Activated CD8-positive, alpha-beta memory T cell treated with anti-CD3 and anti-CD28 coated beads, Interleukin-2, amount 10 ng/mL, durations not matched to agents 7 days and 5 days (primary cell): ENCODE measurements around the gene PRDM13. TPM values are rescaled to one million over a fixed set of nuclear protein-coding genes. Genes with fewer than 3 reads are reported as not detected.
"Not testable (repeated sequence)": the region's sequence is repeated elsewhere in the genome, so short reads cannot be mapped to it uniquely, and the experiment has no call there.

ENCODE experiments used
- ATAC-seq: fragments of 150-1000 bp; cut with Tn5 transposase; one replicate; pipeline ENCODE4 v1.10.0; 2021; ENCODE audit warnings: moderate library complexity
- CTCF ChIA-PET: fragments of 350-600 bp; sonication (Branson Sonifier 250); formaldehyde crosslinking; loops from one replicate; lab custom pipeline; 2021; ENCODE audit warnings: antibody characterized with exemption; lab: Charles Lee
- DNase-seq: peaks from one replicate; pipeline ENCODE4 v3.0.0-alpha.2; 2020
- H3K27ac Mint-ChIP-seq: one replicate; pipeline ENCODE4 v1.8.0; 2021; ENCODE audit warnings: mild to moderate bottlenecking, mixed read lengths
- H3K27me3 Mint-ChIP-seq: one replicate; pipeline ENCODE4 v1.8.0; 2021; ENCODE audit warnings: mixed read lengths
- H3K36me3 Mint-ChIP-seq: one replicate; pipeline ENCODE4 v1.8.0; 2021; ENCODE audit warnings: mild to moderate bottlenecking, mixed read lengths
- H3K4me1 Mint-ChIP-seq: one replicate; pipeline ENCODE4 v1.8.0; 2021; ENCODE audit warnings: mixed read lengths
- H3K4me3 Mint-ChIP-seq: one replicate; pipeline ENCODE4 v1.8.0; 2021; ENCODE audit warnings: mild to moderate bottlenecking, moderate library complexity, mixed read lengths
- H3K9me3 Mint-ChIP-seq: one replicate; pipeline ENCODE4 v1.8.0; 2022; ENCODE audit warnings: low read depth, mixed read lengths
- total RNA-seq, 2 experiments: library from RNA; stranded (reverse); gene quantifications; one replicate each; pipeline ENCODE4 v1.2.3, GENCODE V29; 2021

Gene PRDM13
- total RNA-seq, 2 experiments from 2014 or later = 0.14 TPM; not detected in 1

DNA sequence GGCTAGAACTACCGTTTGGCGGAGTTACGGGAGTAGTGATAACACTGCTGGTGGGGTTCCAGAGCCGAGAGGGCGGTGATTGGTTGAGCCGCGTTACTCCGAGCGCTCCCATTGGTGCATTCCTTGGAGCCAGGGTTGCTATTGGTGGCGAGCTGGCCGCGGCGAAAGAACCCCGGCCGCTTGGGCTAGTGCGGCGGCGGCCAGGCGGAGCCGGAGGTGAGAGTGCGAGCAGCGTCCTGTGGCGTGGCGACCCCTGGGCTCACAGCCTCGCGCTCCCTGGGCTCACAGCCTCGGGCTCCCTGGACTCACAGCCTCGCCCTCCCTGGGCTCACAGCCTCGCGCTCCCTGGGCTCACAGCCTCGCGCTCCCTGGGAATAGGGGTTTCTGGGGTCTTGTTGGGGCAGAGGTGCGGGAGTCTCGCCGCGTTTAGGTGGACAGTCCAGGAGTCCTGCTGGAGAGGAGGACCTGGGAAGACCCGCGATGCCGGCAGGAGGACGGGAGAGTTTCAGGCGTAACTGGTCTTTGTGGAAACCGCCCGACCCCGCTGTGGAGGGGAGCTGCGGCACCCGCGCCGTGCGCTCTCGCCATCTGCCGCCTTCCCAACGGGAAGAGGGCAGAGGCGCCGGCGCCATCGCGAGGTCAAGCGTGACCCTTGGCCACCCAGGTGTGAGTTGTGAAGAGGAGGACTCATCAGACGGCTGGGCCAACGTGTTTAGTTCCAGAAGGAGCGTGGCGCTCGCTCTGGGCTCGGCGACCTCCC is 12.2 kb downstream of the PRDM13 start:
- Mint-ChIP-seq H3K36me3 (no peaks in the 10 kb centered on the region), H3K4me1 (peaks cover 9% of the 10 kb centered on the region), H3K27ac (no peak overlapping the region), H3K9me3 (peaks cover 2% of the 10 kb centered on the region), H3K4me3 (no peak overlapping the region), H3K27me3 (peaks cover 88% of the 10 kb centered on the region)
- CTCF ChIA-PET = interaction anchor here (1.1 kb wide), 1 partner anchor 33 kb away, joined by 3 read pairs; no protein-coding TSS in a partner anchor
- DNase-seq = no peak
- ATAC-seq = no peak

GRCh38 chr6:99619409-99619762 is 12.8 kb downstream of the PRDM13 start:
- H3K9me3 Mint-ChIP-seq = peaks cover 2% of the 10 kb centered on the region
- H3K4me3 Mint-ChIP-seq = no peak overlapping the region
- H3K27ac Mint-ChIP-seq = no peak overlapping the region
- H3K4me1 Mint-ChIP-seq = peaks cover 7% of the 10 kb centered on the region
- peaks cover 89% of the 10 kb centered on the region for H3K27me3 Mint-ChIP-seq
- H3K36me3 Mint-ChIP-seq = no peaks in the 10 kb centered on the region
- DNase-seq (no peak), ATAC-seq (no peak)
- CTCF ChIA-PET = no interaction called here

GRCh38 chr6:99622044-99622443 is 15.4 kb downstream of the PRDM13 start:
- H3K4me3 Mint-ChIP-seq, H3K27ac Mint-ChIP-seq, H3K9me3 Mint-ChIP-seq, ATAC-seq, H3K4me1 Mint-ChIP-seq, CTCF ChIA-PET, DNase-seq, H3K36me3 Mint-ChIP-seq: not testable (repeated sequence)
- H3K27me3 Mint-ChIP-seq = peaks cover 78% of the 10 kb centered on the region

DNA sequence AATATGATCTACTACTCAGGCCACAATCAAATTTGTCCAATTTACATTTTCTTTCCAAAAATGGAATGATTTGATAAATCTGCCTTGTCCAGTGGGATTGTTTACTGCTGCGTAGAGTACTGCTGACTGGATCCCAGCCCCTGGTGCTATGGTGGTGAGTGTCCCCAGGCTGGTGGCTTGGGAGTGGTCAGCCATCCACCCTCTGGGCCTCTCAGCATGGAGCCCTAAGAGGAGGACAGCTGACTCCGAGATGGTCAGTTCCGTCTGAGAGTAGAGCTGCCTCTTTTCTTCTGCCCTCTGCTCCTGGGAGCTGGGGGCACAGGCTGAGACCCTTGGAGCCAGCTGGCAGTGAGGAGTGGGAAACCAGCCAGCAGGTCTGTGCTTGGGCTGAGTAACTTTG is 22.7 kb downstream of the PRDM13 start:
- no peak for ATAC-seq
- H3K36me3 Mint-ChIP-seq = no peaks in the 10 kb centered on the region
- DNase-seq = no peak
- CTCF ChIA-PET = no interaction called here
- H3K27me3 Mint-ChIP-seq = peaks cover 43% of the 10 kb centered on the region
- H3K4me1 Mint-ChIP-seq = no peaks in the 10 kb centered on the region
- no peaks in the 10 kb centered on the region for H3K9me3 Mint-ChIP-seq
- no peak overlapping the region for H3K4me3 Mint-ChIP-seq
- no peak overlapping the region for H3K27ac Mint-ChIP-seq

DNA sequence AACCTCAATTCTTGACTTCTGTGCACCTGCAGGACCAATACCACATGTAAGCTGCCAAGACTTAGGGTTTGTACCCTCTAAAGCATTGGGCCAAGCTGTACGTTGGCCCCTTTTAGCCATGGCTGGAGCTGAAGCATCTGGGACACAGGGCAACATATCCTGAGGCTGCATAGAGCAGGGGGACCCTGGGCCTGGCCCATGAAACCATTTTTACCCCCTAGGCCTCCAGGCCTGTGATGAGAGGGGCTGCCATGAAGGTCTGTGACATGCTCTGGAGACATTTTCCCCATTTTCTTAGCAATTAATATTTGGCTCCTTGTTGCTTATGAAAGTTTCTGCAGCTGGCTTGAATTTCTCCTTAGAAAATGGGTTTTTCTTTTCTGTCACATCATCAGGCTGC is 31.0 kb downstream of the PRDM13 start:
- peaks cover 8% of the 10 kb centered on the region for H3K9me3 Mint-ChIP-seq
- peaks cover 3% of the 10 kb centered on the region for H3K36me3 Mint-ChIP-seq
- peaks cover 19% of the 10 kb centered on the region for H3K27me3 Mint-ChIP-seq
- no peak overlapping the region for H3K4me3 Mint-ChIP-seq
- CTCF ChIA-PET = no interaction called here
- no peaks in the 10 kb centered on the region for H3K4me1 Mint-ChIP-seq
- ATAC-seq (no peak), DNase-seq (no peak)
- H3K27ac Mint-ChIP-seq = no peak overlapping the region

GRCh38 chr6:99638358-99638757 is 31.7 kb downstream of the PRDM13 start:
- H3K27ac Mint-ChIP-seq, H3K36me3 Mint-ChIP-seq, ATAC-seq, H3K4me3 Mint-ChIP-seq, H3K9me3 Mint-ChIP-seq, H3K4me1 Mint-ChIP-seq, DNase-seq, CTCF ChIA-PET: not testable (repeated sequence)
- H3K27me3 Mint-ChIP-seq = peaks cover 13% of the 10 kb centered on the region

- H3K36me3 Mint-ChIP-seq = peaks cover 3% of the 10 kb centered on the region
- H3K27me3 Mint-ChIP-seq = peaks cover 25% of the 10 kb centered on the region
- no peak overlapping the region for H3K27ac Mint-ChIP-seq
- H3K4me1 Mint-ChIP-seq = no peaks in the 10 kb centered on the region
- ATAC-seq = no peak
- DNase-seq = no peak
- CTCF ChIA-PET = no interaction called here
- peaks cover 8% of the 10 kb centered on the region for H3K9me3 Mint-ChIP-seq
- no peak overlapping the region for H3K4me3 Mint-ChIP-seq
These were observed 34.6 kb downstream of the PRDM13 start for GRCh38 chr6:99641270-99641669.

DNA sequence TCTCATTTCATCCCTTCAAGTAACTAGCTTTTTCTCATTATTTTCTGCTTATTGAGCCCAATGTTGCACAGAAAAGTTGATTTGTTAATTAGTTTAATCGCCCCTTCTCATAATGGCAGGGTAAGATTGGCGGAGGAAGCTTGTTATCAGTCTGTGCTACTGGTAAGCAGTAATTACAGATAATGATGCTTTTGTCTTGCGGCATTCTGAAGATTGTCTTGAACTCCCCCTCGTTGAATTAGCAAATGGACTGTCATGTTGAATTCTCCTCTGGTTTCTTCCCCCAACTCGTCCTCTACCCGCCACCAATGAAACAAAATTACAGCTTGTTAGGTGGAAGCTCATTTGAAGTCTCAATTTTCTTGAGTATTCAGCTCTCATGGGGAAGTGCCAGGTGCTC is 39.4 kb downstream of the PRDM13 start:
- Mint-ChIP-seq H3K4me1 (no peaks in the 10 kb centered on the region), H3K27ac (no peak overlapping the region), H3K36me3 (no peaks in the 10 kb centered on the region), H3K27me3 (peaks cover 28% of the 10 kb centered on the region), H3K4me3 (no peak overlapping the region), H3K9me3 (no peaks in the 10 kb centered on the region)
- no peak for ATAC-seq
- CTCF ChIA-PET = no interaction called here
- no peak for DNase-seq

DNA sequence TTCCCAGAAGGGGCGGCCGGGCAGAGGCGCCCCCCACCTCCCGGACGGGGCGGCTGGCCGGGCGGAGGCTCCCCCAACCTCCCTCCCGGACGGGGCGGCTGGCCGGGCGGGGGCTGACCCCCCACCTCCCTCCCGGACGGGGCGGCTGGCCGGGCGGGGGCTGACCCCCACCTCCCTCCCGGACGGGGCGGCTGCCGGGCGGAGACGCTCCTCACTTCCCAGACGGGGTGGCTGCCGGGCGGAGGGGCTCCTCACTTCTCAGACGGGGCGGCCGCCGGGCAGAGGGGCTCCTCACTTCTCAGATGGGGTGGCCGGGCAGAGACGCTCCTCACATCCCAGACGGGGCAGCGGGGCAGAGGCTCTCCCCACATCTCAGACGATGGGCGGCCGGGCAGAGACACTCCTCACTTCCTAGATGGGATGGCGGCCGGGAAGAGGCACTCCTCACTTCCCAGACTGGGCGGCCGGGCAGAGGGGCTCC is 43.5 kb downstream of the PRDM13 start:
- CTCF ChIA-PET, H3K4me1 Mint-ChIP-seq: not testable (repeated sequence)
- H3K27me3 Mint-ChIP-seq = peaks cover 22% of the 10 kb centered on the region

DNA sequence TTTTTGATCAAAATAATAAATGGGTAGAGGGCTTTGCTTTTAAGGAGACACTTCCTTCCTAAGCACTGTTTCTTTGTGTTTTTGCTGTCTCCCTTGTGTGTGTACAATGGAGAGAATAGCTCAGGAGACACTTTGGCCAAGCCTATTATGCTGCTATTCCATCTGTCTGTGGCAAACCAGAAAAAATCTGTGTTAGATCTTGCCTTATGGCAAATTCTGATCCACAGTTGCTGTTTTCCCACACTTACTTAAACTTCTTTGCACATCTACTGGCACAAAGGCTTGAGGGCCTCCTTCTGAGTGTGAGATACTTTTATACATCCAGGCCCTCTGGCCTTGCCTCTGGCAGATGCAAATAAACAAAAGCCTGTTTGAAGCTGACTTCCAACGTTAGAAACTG is 53.6 kb downstream of the PRDM13 start:
- CTCF ChIA-PET = no interaction called here
- ATAC-seq (no peak), DNase-seq (no peak)
- Mint-ChIP-seq H3K27ac (no peak overlapping the region), H3K9me3 (no peaks in the 10 kb centered on the region), H3K36me3 (no peaks in the 10 kb centered on the region), H3K4me1 (no peaks in the 10 kb centered on the region), H3K27me3 (peaks cover 21% of the 10 kb centered on the region), H3K4me3 (no peak overlapping the region)

More for the DNA sequence above, 43.5 kb downstream of the PRDM13 start:
- not testable (repeated sequence) for H3K27ac Mint-ChIP-seq, ATAC-seq, H3K4me3 Mint-ChIP-seq, DNase-seq, H3K9me3 Mint-ChIP-seq, H3K36me3 Mint-ChIP-seq

DNA sequence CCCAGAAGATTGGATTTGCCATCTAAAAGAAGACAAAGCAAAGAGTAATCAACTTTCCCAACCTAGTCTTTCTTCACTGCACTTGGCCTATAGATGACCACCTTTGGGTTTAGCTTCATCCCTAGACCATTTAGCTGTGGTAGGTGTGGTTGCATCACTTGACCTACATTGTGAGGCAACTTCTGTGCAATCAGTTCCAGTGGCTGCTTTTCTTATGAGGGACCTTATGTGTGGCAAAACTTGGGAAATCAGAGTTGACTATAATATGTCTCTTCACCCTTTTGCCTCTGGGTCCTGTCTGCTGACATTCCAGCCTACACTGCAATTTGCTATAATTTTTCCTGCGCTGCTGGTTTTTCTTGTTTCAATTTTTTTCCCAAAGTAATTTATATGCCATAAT is 55.2 kb downstream of the PRDM13 start:
- Mint-ChIP-seq H3K27ac (no peak overlapping the region), H3K4me3 (no peak overlapping the region), H3K4me1 (no peaks in the 10 kb centered on the region), H3K36me3 (no peaks in the 10 kb centered on the region), H3K9me3 (no peaks in the 10 kb centered on the region), H3K27me3 (peaks cover 14% of the 10 kb centered on the region)
- CTCF ChIA-PET = no interaction called here
- ATAC-seq (no peak), DNase-seq (no peak)

GRCh38 chr6:99662616-99663015 is 56.0 kb downstream of the PRDM13 start:
- Mint-ChIP-seq H3K9me3 (no peaks in the 10 kb centered on the region), H3K27ac (no peak overlapping the region), H3K4me3 (no peak overlapping the region), H3K27me3 (peaks cover 14% of the 10 kb centered on the region), H3K4me1 (no peaks in the 10 kb centered on the region), H3K36me3 (no peaks in the 10 kb centered on the region)
- CTCF ChIA-PET = no interaction called here
- ATAC-seq (no peak), DNase-seq (no peak)
